MCF 10A (cell line): ENCODE results near the gene TSPAN3. TPM values are rescaled to one million over a fixed set of nuclear protein-coding genes. Genes with fewer than 3 reads are reported as not detected.
A peak's percentile ranks its signal among the peaks of the same experiment; 100 is the strongest.

Source experiments
- BruUV-seq: library from RNA; stranded (reverse); fragments of 400-500 nt; replicated peaks from 2 replicates; lab custom pipeline; 2021; lab: Mats Ljungman, UMichigan
- CTCF ChIA-PET: fragments of 300-600 bp; sonication (Branson Sonifier 250); formaldehyde crosslinking; extraction: SDS; loops from one replicate; lab custom pipeline; 2021; ENCODE audit warnings: antibody characterized with exemption, inconsistent platforms; lab: Yijun Ruan, JAX
- POLR2A ChIA-PET: fragments of 300-600, 350-650 bp; sonication (Branson Sonifier 250); formaldehyde crosslinking; extraction: SDS; loops from one replicate; lab custom pipeline; 2020; ENCODE audit warnings: antibody characterized with exemption, inconsistent platforms; lab: Yijun Ruan, JAX
- DNase-seq: peaks from one replicate; pipeline ENCODE4 v3.0.0-alpha.2; 2018; ENCODE audit not compliant: unreplicated experiment
- H3K27ac Mint-ChIP-seq: one replicate; pipeline ENCODE4 v1.8.0; 2022; ENCODE audit warnings: mild to moderate bottlenecking, low read depth, mixed read lengths; ENCODE audit not compliant: unreplicated experiment
- H3K27me3 Mint-ChIP-seq: one replicate; pipeline ENCODE4 v1.8.0; 2022; ENCODE audit warnings: mixed read lengths; ENCODE audit not compliant: insufficient read depth, unreplicated experiment
- H3K36me3 Mint-ChIP-seq: one replicate; pipeline ENCODE4 v1.8.0; 2022; ENCODE audit warnings: mild to moderate bottlenecking, moderate library complexity, mixed read lengths; ENCODE audit not compliant: insufficient read depth, unreplicated experiment
- H3K4me1 Mint-ChIP-seq: one replicate; pipeline ENCODE4 v1.8.0; 2022; ENCODE audit warnings: mixed read lengths; ENCODE audit not compliant: insufficient read depth, unreplicated experiment
- H3K4me3 Mint-ChIP-seq: one replicate; pipeline ENCODE4 v1.8.0; 2022; ENCODE audit warnings: mild to moderate bottlenecking, moderate library complexity, mixed read lengths; ENCODE audit not compliant: unreplicated experiment
- H3K9me3 Mint-ChIP-seq: one replicate; pipeline ENCODE4 v1.8.0; 2022; ENCODE audit warnings: mixed read lengths; ENCODE audit not compliant: unreplicated experiment
- intact Hi-C: fragments of 100-400 bp; cut with micrococcal nuclease; formaldehyde crosslinking; loops from 2 replicates; pipeline ENCODE4 v1.14.1; 2022
- total RNA-seq: library from RNA; stranded (reverse); gene quantifications from 2 replicates; pipeline ENCODE4 v1.2.3, GENCODE V29; 2022
- TF ChIP-seq, protein P1 (sequence below): fragments of 200-600 bp; IDR thresholded peaks from one replicate; pipeline ENCODE4 v1.8.0; 2022; ENCODE audit warnings: antibody characterized with exemption, mild to moderate bottlenecking; ENCODE audit not compliant: unreplicated experiment

TSPAN3 gene
- total RNA-seq, 1 experiment from 2014 or later: 96.6 TPM

DNA sequence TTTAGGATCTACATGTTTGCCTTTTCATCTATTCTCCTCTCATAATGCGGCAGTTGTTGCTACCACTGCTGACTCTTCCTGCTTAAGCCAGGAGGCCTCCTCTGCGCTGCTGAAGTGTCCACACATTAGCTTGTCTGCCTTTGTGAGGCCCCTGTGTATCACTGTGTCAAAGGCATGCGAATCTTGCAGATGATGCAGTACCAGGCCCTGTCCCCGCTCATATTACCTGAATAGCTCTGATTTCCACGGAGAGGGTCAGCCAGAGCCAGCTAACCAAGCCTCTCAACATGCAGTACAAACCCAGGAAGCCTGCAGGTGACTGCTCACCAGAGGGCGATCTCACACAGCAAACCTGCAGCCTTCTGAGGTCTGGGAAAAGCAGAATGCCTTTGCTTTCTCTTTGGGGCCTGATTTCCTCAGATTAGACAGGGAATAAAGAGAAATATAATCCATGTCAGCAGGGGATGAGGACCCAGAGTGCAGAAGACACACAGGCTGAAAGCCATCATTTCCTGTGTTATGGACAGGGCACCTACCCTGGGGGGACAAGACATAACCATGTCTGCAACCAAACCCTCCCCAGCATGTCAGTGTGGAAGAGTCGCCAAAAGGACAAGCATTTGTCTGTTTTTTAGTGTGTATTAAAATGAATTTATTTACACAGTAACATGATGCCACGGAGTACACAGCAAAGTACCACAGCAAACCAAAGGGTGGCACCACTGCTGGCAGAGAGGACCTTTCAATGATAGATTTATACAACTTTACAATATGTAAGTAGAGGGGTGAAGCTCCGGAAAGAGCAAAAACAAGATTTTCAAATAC lies 36.8 kb upstream of the TSPAN3 start:
- no peaks in the 10 kb centered on the region for H3K9me3 Mint-ChIP-seq

DNA sequence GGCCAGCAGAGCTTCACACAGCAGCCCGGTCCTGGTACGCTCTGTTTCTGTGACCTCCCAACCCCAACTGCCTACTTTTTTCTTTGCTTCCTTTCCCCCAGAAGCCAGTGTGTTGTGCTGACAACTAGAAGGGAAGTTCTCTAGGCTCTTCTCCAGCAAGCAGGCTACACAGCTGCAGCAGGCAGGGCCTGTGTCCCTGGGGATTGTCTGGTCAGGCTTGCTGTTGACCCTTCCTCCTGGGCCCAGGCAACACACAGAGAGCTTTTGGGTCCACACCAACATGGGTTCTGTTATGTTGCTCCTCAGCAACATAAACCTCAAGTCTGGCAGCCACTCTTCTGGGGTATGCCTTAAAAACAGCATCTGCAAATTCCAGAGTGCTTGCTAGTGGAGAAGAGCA lies 36.2 kb upstream of the TSPAN3 start:
- BruUV-seq: no TSS peak
- Mint-ChIP-seq H3K4me3 (no peak overlapping the region), H3K9me3 (no peaks in the 10 kb centered on the region), H3K27ac (no peak overlapping the region), H3K27me3 (no peaks in the 10 kb centered on the region), H3K36me3 (no peaks in the 10 kb centered on the region), H3K4me1 (no peaks in the 10 kb centered on the region)
- CTCF ChIA-PET: interaction anchor here (0.6 to 7.0 kb wide), 28 partner anchors 9 to 1561 kb away, joined by 3 to 42 read pairs (median 4); no protein-coding TSS in a partner anchor
- POLR2A ChIA-PET: interaction anchor here (1.1 kb wide), 1 partner anchor 70 kb away, joined by 3 read pairs; no protein-coding TSS in a partner anchor
- intact Hi-C loops: no loop called here
- no peak for DNase-seq
- TF ChIP-seq, protein P1, sequence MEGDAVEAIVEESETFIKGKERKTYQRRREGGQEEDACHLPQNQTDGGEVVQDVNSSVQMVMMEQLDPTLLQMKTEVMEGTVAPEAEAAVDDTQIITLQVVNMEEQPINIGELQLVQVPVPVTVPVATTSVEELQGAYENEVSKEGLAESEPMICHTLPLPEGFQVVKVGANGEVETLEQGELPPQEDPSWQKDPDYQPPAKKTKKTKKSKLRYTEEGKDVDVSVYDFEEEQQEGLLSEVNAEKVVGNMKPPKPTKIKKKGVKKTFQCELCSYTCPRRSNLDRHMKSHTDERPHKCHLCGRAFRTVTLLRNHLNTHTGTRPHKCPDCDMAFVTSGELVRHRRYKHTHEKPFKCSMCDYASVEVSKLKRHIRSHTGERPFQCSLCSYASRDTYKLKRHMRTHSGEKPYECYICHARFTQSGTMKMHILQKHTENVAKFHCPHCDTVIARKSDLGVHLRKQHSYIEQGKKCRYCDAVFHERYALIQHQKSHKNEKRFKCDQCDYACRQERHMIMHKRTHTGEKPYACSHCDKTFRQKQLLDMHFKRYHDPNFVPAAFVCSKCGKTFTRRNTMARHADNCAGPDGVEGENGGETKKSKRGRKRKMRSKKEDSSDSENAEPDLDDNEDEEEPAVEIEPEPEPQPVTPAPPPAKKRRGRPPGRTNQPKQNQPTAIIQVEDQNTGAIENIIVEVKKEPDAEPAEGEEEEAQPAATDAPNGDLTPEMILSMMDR: no peak

More for the DNA sequence above, 36.8 kb upstream of the TSPAN3 start:
- CTCF ChIA-PET: interaction anchor here (0.6 to 7.0 kb wide), 27 partner anchors 8 to 1560 kb away, joined by 3 to 42 read pairs (median 4); no protein-coding TSS in a partner anchor
- TF ChIP-seq, protein P1: peak; percentile 44
- no TSS peak for BruUV-seq
- DNase-seq: peak; percentile 47
- Mint-ChIP-seq H3K27ac (no peak overlapping the region), H3K27me3 (no peaks in the 10 kb centered on the region), H3K4me1 (no peaks in the 10 kb centered on the region), H3K4me3 (no peak overlapping the region), H3K36me3 (no peaks in the 10 kb centered on the region)
- POLR2A ChIA-PET: interaction anchor here (1.1 kb wide), 1 partner anchor 71 kb away, joined by 3 read pairs; no protein-coding TSS in a partner anchor
- intact Hi-C loops: no loop called here

DNA sequence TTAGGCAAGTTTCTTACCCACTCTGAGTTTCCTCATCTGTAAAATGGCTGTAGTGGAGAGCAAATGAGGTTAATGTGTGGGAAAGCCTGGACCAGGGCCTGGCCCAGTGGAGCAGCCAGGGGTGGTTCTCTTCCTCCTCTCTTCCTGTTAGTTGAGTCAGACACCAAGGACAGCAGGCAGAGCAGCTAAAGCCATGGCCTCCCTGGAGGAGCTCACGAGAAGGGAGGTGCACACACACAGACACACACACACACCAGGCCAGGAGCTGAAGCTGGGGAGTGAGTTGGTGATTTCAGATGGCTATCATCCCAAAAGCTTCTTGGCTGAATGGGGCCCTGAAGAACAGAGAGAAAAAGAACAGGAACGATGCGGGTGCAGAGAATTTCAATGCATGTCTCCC lies 33.2 kb upstream of the TSPAN3 start:
- intact Hi-C loops: no loop called here
- Mint-ChIP-seq H3K27ac (no peak overlapping the region), H3K27me3 (no peaks in the 10 kb centered on the region), H3K36me3 (no peaks in the 10 kb centered on the region), H3K9me3 (no peaks in the 10 kb centered on the region), H3K4me3 (no peak overlapping the region), H3K4me1 (no peaks in the 10 kb centered on the region)
- TF ChIP-seq, protein P1: no peak
- ChIA-PET CTCF (interaction anchor here (0.6 to 7.0 kb wide), 7 partner anchors 70 to 1337 kb away, joined by 3 to 42 read pairs (median 3); no protein-coding TSS in a partner anchor), POLR2A (interaction anchor here (0.5 to 1.5 kb wide), 2 partner anchors 33 to 516 kb away, joined by 3 to 4 read pairs; partner anchors contain the start of gene TSPAN3)
- no peak for DNase-seq
- no TSS peak for BruUV-seq
